ENCODE data around the gene EHD3.

DNA sequence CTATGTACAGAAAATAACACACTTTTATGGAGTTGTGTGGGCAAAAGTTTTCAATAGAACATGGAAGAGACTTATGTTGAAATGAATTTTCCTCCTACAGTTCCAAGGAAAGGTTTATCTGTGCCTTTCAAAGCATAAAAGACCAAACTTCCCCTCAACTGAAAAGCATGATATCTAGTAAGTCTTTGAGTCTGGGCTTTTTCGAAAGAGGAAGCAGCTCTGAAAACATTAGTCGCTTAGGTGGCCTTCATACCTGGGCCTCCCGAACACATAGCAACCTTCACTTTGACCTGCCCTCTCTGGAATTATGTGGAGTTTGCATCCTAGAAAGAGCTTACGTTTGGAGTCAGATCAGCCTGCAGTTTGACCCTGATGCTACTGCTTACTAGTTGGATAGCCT is 11.9 kb upstream of the EHD3 start:
- TF ChIP-seq EP300 (IDR thresholded peaks at IDR 0.05), result no peak
- TF ChIP-seq, protein P1, sequence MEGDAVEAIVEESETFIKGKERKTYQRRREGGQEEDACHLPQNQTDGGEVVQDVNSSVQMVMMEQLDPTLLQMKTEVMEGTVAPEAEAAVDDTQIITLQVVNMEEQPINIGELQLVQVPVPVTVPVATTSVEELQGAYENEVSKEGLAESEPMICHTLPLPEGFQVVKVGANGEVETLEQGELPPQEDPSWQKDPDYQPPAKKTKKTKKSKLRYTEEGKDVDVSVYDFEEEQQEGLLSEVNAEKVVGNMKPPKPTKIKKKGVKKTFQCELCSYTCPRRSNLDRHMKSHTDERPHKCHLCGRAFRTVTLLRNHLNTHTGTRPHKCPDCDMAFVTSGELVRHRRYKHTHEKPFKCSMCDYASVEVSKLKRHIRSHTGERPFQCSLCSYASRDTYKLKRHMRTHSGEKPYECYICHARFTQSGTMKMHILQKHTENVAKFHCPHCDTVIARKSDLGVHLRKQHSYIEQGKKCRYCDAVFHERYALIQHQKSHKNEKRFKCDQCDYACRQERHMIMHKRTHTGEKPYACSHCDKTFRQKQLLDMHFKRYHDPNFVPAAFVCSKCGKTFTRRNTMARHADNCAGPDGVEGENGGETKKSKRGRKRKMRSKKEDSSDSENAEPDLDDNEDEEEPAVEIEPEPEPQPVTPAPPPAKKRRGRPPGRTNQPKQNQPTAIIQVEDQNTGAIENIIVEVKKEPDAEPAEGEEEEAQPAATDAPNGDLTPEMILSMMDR (IDR thresholded peaks at IDR 0.05), result no peak
